GM19240 (cell line): Measurements from ENCODE around the gene ODC1.
A peak's percentile ranks its signal among the peaks of the same experiment; 100 is the strongest.

Source experiments
- DNase-seq: peaks from one replicate; pipeline ENCODE4 v3.0.0; 2011; ENCODE audit warnings: low spot score; ENCODE audit not compliant: insufficient read length

ODC1 gene

DNA sequence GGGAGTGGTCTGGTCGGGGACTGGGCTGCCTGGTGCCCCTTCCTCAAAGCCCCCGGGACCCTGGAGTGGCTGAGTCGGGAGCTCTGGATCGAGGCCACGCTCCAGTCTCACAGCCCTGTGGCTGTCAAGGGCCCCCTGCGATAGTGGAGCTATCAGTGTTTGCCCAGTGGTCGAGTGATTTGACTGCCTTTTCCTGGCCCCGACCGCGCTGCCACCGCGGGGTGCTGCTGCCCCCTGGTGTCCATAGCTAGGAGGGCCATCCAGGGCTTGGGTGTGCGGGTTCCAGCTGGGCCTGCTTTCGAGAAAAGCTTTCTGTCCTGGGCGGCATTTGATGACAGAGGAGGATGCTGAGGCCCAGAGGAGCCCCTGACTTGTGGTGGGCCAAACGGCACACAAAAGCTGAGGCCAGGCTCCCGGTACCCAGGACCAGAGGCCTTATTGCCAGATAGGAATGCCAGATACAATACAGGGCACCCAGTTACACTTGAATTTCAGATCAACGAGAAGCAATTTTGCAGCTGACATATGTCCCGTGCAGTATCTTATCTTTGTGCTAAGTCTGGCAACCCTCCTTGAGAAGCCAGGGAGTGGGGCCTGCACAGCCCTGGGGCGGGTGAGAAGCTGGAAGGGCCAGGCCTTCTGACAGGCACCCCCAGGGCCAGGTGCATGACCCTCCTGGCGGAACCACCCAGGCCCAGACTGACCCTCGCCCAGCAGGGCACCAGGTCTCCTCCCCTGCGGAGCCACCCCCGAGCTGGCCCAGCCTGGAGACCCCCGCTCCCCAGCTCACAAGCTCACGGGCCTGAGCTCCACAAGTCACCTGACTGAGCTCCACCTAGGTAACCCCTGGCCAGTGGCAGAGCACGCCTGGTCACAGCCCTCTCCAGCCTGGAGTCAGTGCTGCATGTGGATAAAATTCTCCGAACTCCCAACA, 13.0 kb downstream of the ODC1 start:
- DNase-seq: peak; percentile 86

DNA sequence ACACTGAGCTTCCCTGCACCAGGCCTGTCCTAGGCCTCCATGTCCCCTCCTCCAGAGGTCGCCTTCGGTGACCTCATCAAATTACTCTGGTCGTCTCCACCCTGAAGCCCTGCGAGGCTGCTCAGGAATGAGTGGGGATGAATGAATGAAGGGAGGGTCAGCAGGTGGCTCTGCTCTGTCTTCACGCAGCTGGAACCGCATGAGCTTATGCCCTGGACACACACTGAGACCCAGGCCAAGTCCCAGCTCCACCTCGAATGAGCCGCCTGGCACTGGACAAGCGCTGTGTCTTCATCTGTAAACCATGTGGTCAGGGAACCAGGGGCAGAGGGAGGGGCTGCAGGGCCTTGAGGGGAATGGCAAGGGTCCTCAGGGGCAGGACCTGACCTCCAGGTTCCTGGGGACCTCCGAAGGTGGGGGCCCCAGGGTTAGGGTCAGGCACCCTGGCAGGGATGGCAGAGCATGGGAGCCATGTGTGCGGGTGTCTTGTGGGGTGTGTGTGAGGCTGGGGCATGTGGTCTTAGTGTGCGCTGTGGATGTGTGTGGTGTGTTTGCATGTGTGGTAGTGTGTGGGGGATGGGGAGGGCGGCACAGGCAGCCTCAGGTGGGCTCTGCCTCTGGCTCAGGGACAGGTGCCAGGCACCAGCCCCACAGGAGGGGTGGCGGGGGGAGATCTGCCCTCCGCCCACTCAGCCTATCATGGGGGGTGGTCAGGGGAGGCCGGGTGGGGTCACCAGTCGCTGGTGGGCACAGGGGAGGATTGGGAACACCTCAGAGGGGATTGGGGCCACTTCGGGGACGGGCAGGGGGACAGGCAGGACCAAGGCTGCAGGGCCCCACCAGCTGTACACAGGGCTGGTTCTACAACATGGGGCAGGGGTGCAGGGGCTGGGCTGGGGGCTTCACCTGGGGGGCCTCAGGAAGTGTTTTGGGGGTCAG, 13.9 kb downstream of the ODC1 start:
- DNase-seq: no peak

DNA sequence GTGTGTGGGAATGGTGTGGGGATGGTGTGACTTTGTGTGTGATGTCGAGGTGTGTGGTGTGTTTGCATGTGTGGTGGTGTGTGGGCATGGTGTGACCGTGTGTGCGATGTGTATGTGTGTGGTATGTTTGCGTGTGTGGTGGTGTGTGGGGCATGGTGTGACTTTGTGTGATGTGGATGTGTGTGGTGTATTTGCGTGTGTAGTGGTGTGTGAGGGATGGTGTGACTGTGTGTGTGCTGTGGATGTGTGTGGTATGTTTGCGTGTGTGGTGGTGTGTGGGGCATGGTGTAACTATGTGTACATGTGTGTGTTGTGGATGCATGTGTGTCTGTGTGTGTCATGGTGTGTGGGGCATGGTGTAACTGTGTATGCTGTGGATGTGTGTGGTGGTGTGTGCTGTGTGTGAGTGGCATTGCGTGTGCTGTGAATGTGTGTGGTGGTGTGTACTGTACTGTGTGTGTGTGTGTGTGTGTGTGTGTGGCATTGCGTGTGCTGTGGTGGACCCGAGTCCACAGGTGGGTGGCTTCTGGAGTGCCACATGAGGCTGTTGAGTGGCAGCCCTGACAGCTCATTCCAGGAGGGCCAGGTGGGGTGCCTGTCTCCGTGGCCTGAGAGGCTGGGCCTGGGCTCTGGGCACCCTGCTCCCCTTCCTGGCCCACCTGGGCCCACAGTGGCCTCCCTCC, 14.7 kb downstream of the ODC1 start:
- DNase-seq: no peak

DNA sequence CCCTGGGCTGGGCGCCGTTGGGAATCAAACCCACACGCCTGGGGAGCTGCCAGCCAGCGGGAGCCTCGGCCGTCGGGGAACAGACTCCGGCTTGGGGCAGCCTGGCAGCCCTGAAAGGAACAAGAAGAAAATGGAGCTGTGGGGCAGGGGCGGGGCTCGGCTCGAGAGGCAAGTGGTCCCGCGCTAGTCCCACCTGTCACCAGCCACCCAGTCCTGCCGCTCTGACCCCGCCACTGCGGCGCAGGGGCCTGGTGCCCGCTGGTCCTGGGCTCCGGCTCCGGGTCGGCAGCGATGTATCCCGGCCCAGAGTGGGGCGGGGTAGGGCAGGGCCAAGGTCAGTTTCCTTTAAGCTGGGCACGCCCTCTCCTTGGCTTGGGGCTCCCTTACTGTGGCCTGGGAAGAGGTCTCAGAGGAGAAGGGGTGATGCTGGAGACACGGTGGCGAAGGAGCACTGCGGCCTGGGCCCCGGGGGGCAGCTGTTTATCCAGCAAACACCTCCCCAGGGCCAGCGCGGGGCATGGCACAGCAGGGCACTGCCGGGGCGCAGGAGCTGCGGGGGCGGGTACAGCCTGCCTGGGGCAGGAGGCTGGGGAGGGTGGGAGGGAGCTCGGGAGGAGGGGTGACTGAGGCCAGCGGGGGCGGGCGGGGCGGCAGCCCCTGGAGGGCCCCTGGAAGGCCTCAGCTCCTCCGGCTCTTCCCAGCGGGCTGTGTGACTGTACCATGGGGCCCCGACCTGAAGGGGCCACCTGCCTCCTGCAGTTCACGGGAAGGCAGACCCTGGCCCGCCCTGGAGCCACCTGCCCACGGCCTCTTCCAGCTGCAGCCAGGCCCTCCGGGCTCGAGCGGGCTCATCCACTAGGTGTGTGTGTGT, 15.6 kb downstream of the ODC1 start:
- no peak for DNase-seq

DNA sequence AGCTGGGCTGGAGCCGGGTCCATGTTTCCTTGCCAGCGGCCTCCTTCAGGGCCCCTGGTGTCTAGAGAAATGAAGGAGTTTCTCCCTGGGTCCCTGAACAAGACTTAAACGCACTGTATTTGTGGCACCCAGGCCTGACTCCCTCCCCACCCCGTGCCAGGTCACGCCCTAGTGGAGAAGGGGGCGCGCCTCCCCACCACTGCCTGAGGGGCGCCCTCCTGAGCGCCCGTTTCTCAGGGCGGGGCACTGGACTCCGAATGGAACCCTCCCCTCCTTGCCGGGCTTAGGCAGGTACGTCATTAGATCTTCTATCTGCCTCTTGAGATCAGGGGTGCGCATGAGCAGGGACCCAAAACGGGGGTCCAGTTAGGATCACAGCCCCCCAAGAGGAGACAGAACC, 16.3 kb downstream of the ODC1 start:
- no peak for DNase-seq

DNA sequence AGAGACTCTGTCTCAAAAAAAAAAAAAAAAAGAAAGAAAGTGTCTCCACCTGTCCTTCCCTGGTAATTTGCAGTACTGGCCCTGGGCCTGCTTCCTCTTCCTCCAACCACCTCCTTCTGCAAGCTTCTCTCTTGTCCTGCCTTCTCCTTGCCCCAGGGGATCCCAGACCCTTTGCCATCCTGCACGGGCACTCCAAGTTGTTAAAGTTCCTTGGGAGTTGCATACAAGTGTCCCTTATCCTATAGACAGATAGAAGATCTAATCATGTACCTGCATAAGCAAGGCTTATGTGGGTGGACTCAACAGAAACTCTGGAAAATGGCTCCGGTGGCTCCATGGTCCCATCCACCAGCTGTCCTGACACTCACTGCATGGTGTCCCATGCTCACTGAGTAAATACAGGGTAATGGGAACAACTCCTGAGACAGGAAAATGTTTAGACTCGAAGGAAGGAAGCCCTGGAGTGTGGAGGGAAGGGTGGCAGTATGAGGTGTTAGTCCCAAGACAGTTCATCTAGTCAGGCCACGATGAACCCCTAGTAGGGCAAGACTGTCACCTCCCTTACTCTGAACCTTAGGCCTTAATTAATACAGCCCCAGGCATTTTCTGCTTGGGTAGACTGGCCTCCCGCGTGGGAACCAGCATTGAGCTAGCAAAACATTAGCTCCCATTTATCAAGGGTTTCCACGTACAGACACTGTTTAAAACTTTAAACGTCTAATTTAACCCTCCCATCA, 17.1 kb downstream of the ODC1 start:
- DNase-seq: no peak

DNA sequence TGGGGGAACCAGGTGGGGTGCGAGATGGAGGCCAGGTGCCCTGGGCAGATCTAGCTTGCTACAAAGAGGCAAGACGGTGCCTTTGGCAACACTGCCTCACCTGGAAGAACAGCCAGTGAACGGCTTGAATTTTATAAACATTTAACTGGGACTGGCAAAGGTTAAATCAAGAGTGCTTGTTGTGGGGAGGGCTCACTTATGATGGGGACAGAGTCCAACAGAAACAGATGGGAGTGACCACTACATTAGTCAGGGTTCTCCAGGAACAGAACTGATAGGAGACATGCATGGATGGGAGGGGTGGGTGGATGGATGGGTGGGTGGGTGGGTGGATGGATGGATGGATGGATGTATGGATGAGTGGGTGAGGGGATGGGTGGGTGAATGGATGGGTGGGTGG, 19.2 kb downstream of the ODC1 start:
- no peak for DNase-seq

DNA sequence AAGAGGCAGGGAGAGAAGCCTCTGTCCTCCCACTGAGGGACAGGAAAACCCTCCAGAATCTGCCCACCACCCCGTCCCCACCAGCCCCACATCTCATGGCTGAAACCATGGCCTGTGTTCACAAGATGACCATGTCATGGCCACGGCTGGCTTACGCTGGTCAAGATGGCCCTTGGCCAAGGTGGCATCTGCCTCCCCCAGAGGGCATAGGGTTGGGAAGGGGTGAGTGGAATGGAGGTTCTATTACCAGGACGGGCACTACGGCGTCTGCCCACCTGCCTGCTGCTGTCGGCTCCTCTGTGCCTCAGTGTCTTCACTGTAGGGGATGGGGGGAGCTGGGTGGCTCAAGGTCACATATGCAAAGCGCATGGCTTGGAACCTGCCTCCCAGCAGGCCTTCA, 19.8 kb downstream of the ODC1 start:
- no peak for DNase-seq

DNA sequence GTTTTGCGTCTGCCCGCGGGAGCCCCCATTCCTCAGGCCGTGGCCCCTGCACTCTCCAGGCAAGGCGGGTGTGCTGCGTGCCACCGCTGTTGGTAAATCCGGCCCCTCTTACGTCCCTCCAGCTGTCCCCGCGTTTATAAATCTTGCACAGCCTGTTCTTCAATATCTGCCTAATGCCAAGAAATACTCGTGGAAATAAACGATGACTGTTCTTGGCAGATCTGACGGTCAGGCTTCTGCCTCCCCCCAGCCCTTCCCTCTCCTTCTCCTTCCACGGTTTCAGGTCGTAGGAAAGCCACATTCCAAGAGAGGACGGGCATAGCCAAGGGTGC, 20.5 kb downstream of the ODC1 start:
- no peak for DNase-seq

DNA sequence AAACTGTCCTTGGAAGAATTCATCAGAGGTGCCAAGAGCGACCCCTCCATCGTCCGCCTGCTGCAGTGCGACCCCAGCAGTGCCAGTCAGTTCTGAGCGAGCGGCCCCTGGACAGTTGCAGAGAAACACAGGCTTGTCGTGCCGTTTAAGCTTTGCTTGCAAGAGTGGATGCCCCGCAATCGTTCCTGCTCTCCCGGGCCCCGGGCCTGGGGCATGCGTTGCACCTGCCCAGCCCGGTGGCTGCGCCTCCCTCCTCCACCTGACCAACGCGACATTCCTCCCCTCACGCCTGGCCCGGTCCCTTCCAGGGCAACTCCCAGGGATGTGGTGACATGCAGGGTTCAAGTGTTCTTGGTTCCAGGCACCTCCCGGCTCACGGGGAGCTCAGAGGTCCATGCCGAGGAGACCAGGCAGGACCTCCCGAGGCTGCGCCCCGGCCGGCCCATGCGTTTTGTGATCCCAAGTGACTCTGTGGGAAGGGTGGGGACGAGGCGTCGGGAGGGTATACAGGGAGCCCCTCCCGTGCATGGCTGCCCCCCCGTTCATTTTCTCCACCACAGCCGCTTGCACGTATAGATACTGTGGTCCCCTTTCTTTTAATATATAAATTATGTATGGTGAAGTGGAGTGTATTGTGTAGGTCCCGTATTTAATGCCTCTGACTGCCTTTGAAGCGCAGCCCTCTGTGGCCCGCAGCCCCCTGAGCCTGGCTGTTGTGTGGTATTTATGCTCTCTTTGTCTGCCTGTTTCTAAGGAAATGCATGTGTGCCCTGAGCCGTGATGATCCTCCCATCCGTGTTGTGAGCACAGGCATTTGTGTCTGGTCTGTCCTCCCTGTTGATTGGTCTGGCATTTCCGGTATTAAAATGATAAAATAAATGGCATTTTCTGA, 21.2 kb downstream of the ODC1 start:
- no peak for DNase-seq

DNA sequence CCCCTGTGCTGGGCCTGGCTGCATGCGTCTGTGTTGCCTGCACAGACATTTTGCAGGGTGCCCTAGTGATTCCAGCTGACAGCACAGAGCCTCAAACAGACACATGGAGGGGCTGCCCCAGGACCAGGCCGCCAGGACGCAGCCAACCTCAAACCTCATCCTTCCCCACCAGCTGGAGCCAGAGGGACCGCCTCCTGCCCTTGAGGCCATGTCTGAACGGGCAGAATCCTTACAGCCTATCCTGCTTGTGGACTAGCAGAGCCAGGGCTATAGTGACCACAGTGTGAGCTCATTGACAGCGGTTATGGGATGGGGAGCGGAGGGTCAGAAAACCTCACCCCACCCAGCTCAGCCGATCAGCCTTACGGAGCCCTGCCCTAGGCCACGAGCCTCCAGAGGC, 22.4 kb downstream of the ODC1 start:
- no peak for DNase-seq

DNA sequence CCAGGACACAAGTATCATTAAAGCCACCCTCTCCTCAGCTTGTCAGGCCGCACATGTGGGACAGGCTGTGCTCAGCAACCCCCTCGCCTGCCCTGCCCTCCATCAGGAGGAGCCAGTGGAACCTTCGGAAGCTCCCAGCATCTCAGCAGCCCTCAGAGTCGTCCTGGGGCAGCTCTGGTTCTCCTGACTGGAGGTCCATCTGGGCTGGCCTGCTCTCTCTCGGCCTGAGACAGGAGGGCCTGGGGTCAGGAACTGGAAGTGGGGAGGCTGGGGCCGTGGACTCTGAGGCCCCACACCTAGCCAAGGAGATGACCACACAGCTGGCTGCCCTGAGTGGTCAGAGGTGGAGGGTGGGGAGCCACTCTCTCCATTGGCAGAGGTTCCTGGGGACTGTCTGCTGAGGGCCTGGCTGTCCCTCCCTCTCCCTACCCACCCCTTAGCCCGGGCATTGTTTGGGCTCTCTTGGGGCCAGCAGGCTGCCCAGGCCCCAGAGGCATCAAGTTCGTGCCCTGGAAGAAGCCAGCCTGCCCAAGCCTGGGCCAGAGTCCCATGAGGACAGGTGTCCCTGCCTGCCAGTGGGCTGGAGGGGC, 23.1 kb downstream of the ODC1 start:
- DNase-seq: no peak

DNA sequence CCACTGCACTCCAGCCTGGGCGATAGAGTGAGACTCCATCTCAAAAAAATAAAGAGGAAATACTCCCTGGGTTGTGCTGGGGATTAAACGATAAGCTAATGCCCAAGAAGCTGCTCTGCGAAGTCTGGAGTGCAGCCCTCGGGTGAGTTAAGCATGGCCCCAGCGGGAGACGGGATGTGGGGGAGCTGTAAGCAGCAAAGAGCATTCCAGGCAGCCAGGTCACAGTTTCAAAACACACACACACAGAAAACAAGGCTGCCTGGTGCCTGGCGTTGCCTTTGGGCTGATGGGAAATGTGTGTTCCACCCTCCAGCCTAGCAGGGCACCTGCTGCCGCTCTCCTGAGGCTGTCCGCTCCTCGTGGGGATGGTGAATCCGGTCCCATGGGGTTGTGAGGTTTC, 24.1 kb downstream of the ODC1 start:
- no peak for DNase-seq

DNA sequence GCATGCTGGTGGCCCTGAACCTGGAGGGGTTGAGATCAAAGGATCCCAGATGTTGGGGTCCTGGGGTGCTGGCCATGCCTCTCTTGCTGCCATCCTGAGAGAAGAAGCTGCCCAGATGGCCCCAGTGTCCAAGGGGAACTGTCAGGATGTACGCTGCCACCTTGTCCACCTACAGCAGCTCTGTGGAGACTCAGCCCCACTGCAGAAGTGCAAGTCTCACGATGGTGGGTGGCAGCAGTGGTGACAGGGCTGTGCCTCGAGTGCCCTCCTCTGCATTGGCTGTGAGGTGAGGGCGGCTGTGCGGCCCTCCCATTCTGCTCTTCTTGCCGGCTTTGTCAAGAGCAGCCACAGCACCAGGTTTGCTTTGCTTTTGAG, 24.7 kb downstream of the ODC1 start:
- DNase-seq: no peak

DNA sequence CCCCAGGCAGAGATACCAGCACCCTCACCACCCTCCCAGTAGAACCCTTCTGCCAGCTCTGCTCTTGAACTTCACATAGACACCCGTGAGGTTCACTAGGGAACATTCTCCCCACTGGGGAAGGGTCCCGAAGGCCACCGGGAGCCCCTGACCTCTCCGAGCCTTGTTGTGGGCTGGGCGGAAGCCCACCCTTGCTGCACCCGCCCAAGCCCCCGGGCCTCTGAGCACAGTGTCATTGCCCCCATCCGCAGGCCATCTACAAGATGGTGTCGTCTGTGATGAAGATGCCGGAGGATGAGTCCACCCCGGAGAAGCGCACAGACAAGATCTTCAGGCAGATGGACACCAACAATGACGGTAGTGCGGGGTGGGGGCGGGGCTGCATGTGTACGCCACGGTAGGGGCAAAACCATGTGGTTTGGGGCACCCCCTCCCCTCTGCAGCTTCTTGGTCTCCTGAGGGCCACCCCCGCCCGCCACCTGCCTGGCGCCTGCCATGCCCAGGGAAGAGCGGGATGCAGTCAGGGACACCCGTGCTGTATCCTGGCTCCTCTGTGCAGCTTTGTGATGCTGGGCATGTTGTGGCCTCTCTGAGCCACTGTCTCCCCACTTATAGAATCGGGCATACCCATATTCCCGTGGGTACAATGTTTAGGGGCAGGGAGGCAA, 25.3 kb downstream of the ODC1 start:
- no peak for DNase-seq

DNA sequence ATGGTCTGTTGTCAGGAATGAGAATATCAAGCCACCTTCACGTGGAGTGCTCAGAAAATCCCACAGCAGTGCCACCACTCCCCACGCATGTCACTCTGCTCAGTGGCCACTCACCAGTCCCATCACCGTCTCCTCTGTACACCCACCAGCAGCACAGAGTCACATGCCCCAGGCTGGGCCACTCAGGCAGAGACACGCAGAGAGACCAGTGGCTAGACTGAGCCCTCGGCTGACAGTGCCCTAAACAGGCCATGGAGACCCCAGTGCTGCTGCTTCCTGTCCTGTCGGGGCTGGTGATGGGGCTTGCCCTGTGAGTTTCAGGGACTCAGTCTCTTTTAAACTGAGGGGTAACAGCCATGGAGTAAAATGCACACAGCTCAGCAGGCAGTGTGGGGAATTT, 25.9 kb downstream of the ODC1 start:
- no peak for DNase-seq

DNA sequence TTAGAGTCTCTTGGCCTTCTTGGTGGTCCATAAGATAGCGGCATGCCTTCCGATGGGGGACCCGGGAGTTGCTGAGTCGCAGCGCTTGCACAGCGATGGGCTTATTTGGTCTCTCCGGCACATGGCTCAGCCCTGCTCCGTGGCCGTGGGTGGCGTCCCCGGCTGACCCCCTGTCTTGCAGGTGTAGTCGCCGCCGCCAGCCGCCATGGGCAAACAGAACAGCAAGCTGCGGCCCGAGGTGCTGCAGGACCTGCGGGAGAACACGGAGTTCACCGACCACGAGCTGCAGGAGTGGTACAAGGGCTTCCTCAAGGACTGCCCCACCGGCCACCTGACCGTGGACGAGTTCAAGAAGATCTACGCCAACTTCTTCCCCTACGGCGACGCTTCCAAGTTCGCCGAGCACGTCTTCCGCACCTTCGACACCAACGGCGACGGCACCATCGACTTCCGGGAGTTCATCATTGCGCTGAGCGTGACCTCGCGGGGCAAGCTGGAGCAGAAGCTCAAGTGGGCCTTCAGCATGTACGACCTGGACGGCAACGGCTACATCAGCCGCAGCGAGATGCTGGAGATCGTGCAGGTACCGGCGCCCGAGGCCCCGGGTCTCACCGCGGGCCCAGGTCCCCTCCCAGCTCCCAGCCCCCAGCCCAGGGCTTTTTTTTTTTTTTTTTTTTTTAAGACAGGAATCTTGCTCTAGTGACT, 28.4 kb downstream of the ODC1 start:
- no peak for DNase-seq
